PC-9 (cell line): Measurements from ENCODE around the gene RARB.

Source experiments
- EZH2 ChIP-seq: fragments of 200-600 bp; sonication (generic); IDR thresholded peaks from 2 replicates; pipeline ENCODE4 v1.8.0; 2017; ENCODE audit warnings: antibody characterized with exemption, low read depth
- TF ChIP-seq, protein P1 (sequence below): fragments of 200-600 bp; sonication (generic); conservative IDR thresholded peaks from 2 replicates; pipeline ENCODE4 v1.6.1; 2017; ENCODE audit warnings: mixed run types, antibody characterized with exemption, mild to moderate bottlenecking, moderate library complexity

DNA sequence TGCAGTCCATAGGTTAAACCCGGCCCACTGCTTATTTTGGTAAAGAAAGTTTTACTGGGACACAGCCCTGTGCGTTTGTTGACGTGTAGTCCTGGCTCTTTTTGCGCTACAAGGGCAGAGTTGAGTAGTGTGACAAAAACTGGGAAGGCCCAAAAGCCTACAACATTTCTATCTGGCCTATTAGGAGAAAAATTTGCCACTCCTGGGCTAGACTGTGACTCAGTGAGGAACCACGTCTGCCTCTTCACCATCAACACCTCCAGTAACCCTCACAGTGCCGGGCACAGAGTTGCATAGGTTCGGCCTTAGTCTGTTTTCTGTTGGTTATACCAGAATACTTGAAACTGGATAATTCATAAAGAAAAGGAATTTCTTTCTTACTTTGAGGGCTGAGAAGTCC is 126.3 kb downstream of the RARB start:
- TF ChIP-seq, protein P1, sequence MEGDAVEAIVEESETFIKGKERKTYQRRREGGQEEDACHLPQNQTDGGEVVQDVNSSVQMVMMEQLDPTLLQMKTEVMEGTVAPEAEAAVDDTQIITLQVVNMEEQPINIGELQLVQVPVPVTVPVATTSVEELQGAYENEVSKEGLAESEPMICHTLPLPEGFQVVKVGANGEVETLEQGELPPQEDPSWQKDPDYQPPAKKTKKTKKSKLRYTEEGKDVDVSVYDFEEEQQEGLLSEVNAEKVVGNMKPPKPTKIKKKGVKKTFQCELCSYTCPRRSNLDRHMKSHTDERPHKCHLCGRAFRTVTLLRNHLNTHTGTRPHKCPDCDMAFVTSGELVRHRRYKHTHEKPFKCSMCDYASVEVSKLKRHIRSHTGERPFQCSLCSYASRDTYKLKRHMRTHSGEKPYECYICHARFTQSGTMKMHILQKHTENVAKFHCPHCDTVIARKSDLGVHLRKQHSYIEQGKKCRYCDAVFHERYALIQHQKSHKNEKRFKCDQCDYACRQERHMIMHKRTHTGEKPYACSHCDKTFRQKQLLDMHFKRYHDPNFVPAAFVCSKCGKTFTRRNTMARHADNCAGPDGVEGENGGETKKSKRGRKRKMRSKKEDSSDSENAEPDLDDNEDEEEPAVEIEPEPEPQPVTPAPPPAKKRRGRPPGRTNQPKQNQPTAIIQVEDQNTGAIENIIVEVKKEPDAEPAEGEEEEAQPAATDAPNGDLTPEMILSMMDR = no peak
- no peak for TF ChIP-seq EZH2
